K562 (cell line): ENCODE data around the gene OXLD1. TPM values are rescaled to one million over a fixed set of nuclear protein-coding genes. Genes with fewer than 3 reads are reported as not detected.
A peak's percentile ranks its signal among the peaks of the same experiment; 100 is the strongest.

Source experiments
- CBX1 ChIP-seq: sonication (generic); IDR thresholded peaks from 2 replicates; pipeline ENCODE4 v1.6.1; 2016; ENCODE audit warnings: antibody characterized with exemption, low read depth, mild to moderate bottlenecking
- CTCFL ChIP-seq: IDR thresholded peaks from 2 replicates; pipeline ENCODE4 v1.6.1; 2011; ENCODE audit warnings: borderline replicate concordance, low read depth, mild to moderate bottlenecking, moderate library complexity, low read length; ENCODE audit not compliant: insufficient read depth, poor library complexity, severe bottlenecking
- EGR1 ChIP-seq: fragments of 450-650 bp; conservative IDR thresholded peaks from 2 replicates; pipeline ENCODE4 v1.6.1; 2017; ENCODE audit warnings: mild to moderate bottlenecking
- FOXA3 ChIP-seq, 2 experiments: fragments of 450-650 bp in 1 of 2; sonication (generic) in 1 of 2; formaldehyde crosslinking; IDR thresholded peaks in 1 of 2; conservative IDR thresholded peaks in 1 of 2; 2 replicates each; pipeline versions ENCODE4 v1.4.0 to v1.8.0; 2020 to 2022; ENCODE audit warnings: mild to moderate bottlenecking in 2 of 2, missing genetic modification reagents in 1 of 2
- FOXM1 ChIP-seq, 2 experiments: fragments of 450-650 bp in 1 of 2; sonication (generic) in 1 of 2; formaldehyde crosslinking in 1 of 2; IDR thresholded peaks; 2 replicates each; pipeline versions ENCODE4 v1.6.1 to v1.9.0; 2017 to 2022; ENCODE audit warnings: low read depth in 2 of 2, mild to moderate bottlenecking in 2 of 2, missing genetic modification reagents in 1 of 2, moderate library complexity in 1 of 2
- HDAC1 ChIP-seq, 2 experiments: fragments of 450-650 bp; IDR thresholded peaks; 2 replicates each; pipeline ENCODE4 v1.6.1; 2016 to 2017; ENCODE audit warnings: inconsistent platforms in 1 of 2, mild to moderate bottlenecking in 1 of 2, moderate library complexity in 1 of 2
- JUN ChIP-seq, 2 experiments: sonication (generic) in 1 of 2; formaldehyde crosslinking in 1 of 2; IDR thresholded peaks; 2 replicates each; pipeline versions ENCODE4 v1.6.1 to v1.8.0; 2012 to 2022; ENCODE audit warnings: borderline replicate concordance in 2 of 2, mild to moderate bottlenecking in 2 of 2, improper control_type of control experiment in 1 of 2, low read depth in 1 of 2, low read length in 1 of 2, missing genetic modification reagents in 1 of 2
- MEIS2 ChIP-seq: fragments of 450-650 bp; IDR thresholded peaks from 2 replicates; pipeline ENCODE4 v1.6.1; 2014; ENCODE audit warnings: mild to moderate bottlenecking; ENCODE audit not compliant: partially characterized antibody
- NR2C2 ChIP-seq, 2 experiments: fragments of 200-800 bp in 1 of 2; sonication (Bioruptor generic) in 1 of 2; sonication (generic) in 1 of 2; formaldehyde crosslinking in 1 of 2; IDR thresholded peaks; 2 replicates each; pipeline versions ENCODE4 v1.6.1 to v1.8.0; 2016 to 2022; ENCODE audit warnings: mild to moderate bottlenecking in 1 of 2, missing compliant biosample characterization in 1 of 2, missing genetic modification characterization in 1 of 2, missing genetic modification reagents in 1 of 2
- PTBP1 ChIP-seq: fragments of 200-400 bp; formaldehyde crosslinking; IDR thresholded peaks from 2 replicates; pipeline ENCODE4 v1.6.1; 2017; ENCODE audit warnings: low read depth, low read length
- SLC30A9 ChIP-seq: fragments of 250-450 bp; sonication (Bioruptor Pico); IDR thresholded peaks from 2 replicates; pipeline ENCODE4 v1.8.0; 2022; ENCODE audit warnings: mild to moderate bottlenecking, moderate library complexity
- TGIF2 ChIP-seq: sonication (generic); formaldehyde crosslinking; IDR thresholded peaks from 2 replicates; pipeline ENCODE4 v1.8.1; 2022; ENCODE audit warnings: mild to moderate bottlenecking, missing genetic modification reagents, moderate library complexity
- ZBTB26 ChIP-seq: fragments of 450-650 bp; formaldehyde crosslinking; IDR thresholded peaks from 2 replicates; pipeline ENCODE4 v1.4.0; 2022; ENCODE audit warnings: missing genetic modification characterization
- ZNF512 ChIP-seq: IDR thresholded peaks from 2 replicates; pipeline ENCODE4 v1.6.1; 2016; ENCODE audit warnings: missing genetic modification characterization, missing compliant biosample characterization
- ZNF699 ChIP-seq: fragments of 250-450 bp; sonication (Bioruptor Pico); IDR thresholded peaks from 2 replicates; pipeline ENCODE4 v1.8.0; 2021; ENCODE audit warnings: mild to moderate bottlenecking, moderate library complexity; ENCODE audit not compliant: insufficient replicate concordance
- ZNF766 ChIP-seq: fragments of 200-800 bp; sonication (Bioruptor generic); conservative IDR thresholded peaks from 2 replicates; pipeline ENCODE4 v1.6.1; 2016; ENCODE audit warnings: missing genetic modification characterization, missing compliant biosample characterization
- polyA plus RNA-seq, 8 experiments: library from polyadenylated mRNA; depleted of rRNA in 4 of 8; stranded (reverse) in 5 of 8; unstranded in 3 of 8; fragments of >200 nt; fragmentation: Nextera tagmentation in 2 of 8; fragmentation: Illumina TruSeq in 1 of 8; extraction: Ambion mirVana in 2 of 8; extraction: Trizol in 1 of 8; gene quantifications; 2 replicates each; pipeline versions ENCODE4 v1.2.1 to v1.2.3, GENCODE V29; 2011 to 2014; ENCODE audit warnings: inconsistent platforms in 1 of 8, missing spikeins in 1 of 8
- total RNA-seq, 7 experiments: library from RNA; depleted of rRNA in 6 of 7; stranded (reverse); fragments of >200 nt in 6 of 7; fragmentation: Illumina TruSeq in 2 of 7; extraction: Trizol in 2 of 7; gene quantifications; 2 replicates each; pipeline versions ENCODE4 v1.2.1 to v1.2.3, GENCODE V29; 2011 to 2021; ENCODE audit warnings: low replicate concordance in 1 of 7
- TF ChIP-seq, protein P1 (sequence below): fragments of 450-650 bp; IDR thresholded peaks from 2 replicates; pipeline ENCODE4 v1.6.1; 2016; ENCODE audit warnings: antibody characterized with exemption
- TF ChIP-seq, protein P2 (sequence below): sonication (generic); formaldehyde crosslinking; IDR thresholded peaks from 2 replicates; pipeline ENCODE4 v1.9.0; 2022; ENCODE audit warnings: mild to moderate bottlenecking, missing genetic modification reagents

Gene OXLD1
- total and polyA plus RNA-seq, 9 of the 15 experiments (the other 6 are each of a cell fraction or from before 2014, with no cell fraction given), result 4.4 to 115 (median 29.3) TPM

GRCh38 chr17:81711814-81712467 lies 45.5 kb upstream of the OXLD1 start, which contains the start of gene SLC25A10 (continued):
- TF ChIP-seq CTCFL (peak; percentile 25), FOXM1 (IDR thresholded peaks at IDR 0.05; ENCODE audit: low read depth) (no peak), FOXM1 (CRISPR knock-in tag; IDR thresholded peaks at IDR 0.05; ENCODE audit: low read depth) (no peak), MEIS2 (peak; percentile 42), HDAC1 (IDR thresholded peaks at IDR 0.05) (peak in 1 of 2 experiments; percentile 91; a peak in 2 of 4 replicates), JUN (IDR thresholded peaks at IDR 0.05; ENCODE audit: borderline replicate concordance, low read depth, low read length) (peak; percentile 67), JUN (CRISPR knock-in tag; IDR thresholded peaks at IDR 0.05; ENCODE audit: borderline replicate concordance) (0 out of 2 replicates have a peak, but pooled peaks have one; percentile 63), EGR1 (peak; percentile 65), PTBP1 (no peak), NR2C2 (CRISPR knock-in tag; IDR thresholded peaks at IDR 0.05) (no peak), NR2C2 (tag; IDR thresholded peaks at IDR 0.05) (peak; percentile 58; the same call in 1 of the 2 replicates), SLC30A9 (no peak), ZNF699 (CRISPR knock-in tag) (no peak), CBX1 (peak; percentile 29; the same call in 1 of the 2 replicates), ZNF766 (CRISPR knock-in tag) (peak; percentile 66; the same call in 1 of the 2 replicates), FOXA3 (CRISPR knock-in tag; conservative IDR thresholded peaks at IDR 0.05 in 1 of 2, IDR thresholded peaks at IDR 0.05 in 1 of 2) (peak in 1 of 2 experiments; percentile 84; a peak in 2 of 4 replicates), ZNF512 (tag) (peak; percentile 8; the same call in 1 of the 2 replicates), TGIF2 (CRISPR knock-in tag) (peak; percentile 36; the same call in 1 of the 2 replicates), ZBTB26 (CRISPR knock-in tag) (no peak)
- TF ChIP-seq, protein P1, sequence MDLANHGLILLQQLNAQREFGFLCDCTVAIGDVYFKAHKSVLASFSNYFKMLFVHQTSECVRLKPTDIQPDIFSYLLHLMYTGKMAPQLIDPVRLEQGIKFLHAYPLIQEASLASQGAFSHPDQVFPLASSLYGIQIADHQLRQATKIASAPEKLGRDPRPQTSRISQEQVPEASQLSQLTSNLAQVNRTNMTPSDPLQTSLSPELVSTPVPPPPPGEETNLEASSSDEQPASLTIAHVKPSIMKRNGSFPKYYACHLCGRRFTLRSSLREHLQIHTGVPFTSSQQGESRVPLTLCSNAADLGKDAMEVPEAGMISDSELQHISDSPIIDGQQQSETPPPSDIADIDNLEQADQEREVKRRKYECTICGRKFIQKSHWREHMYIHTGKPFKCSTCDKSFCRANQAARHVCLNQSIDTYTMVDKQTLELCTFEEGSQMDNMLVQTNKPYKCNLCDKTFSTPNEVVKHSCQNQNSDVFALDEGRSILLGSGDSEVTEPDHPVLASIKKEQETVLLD, result 0 out of 2 replicates have a peak, but pooled peaks have one; percentile 24
- TF ChIP-seq, protein P2, sequence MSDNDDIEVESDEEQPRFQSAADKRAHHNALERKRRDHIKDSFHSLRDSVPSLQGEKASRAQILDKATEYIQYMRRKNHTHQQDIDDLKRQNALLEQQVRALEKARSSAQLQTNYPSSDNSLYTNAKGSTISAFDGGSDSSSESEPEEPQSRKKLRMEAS (CRISPR knock-in tag), result peak; percentile 98
